Activated gamma-delta T cell treated with anti-CD3 and anti-CD28 coated beads, Interleukin-2, amount 50 U/mL, for 16 hours (primary cell): ENCODE measurements around the gene DDX6.

Experiments
- DNase-seq: peaks from one replicate; pipeline ENCODE4 v3.0.0-alpha.2; 2020; ENCODE audit warnings: low read depth

DDX6 gene

GRCh38 chr11:118703563-118704106, 87.3 kb downstream of the DDX6 start:
- DNase-seq, result no peak

GRCh38 chr11:118699506-118700220, 91.3 kb downstream of the DDX6 start:
- peak; percentile 53 for DNase-seq
